Mesenteric fat pad (tissue), 1 donor: ENCODE results near the gene MASP1. TPM values are rescaled to one million over a fixed set of nuclear protein-coding genes. Genes with fewer than 3 reads are reported as not detected.
"Not testable (repeated sequence)": the region's sequence is repeated elsewhere in the genome, so short reads cannot be mapped to it uniquely, and the experiment has no call there.

Experiments
- DNase-seq: peaks from one replicate; pipeline ENCODE4 v3.0.0-alpha.2; 2020; ENCODE audit warnings: low spot score
- total RNA-seq: library from RNA; stranded (reverse); fragmentation: NEBNext Ultra II Directional; extraction: Animal tissue kit (Norgen Biotek cat#: 25700); gene quantifications from one replicate; pipeline ENCODE4 v1.2.1, GENCODE V29; 2021
- donor health status: DM: yes; HTN: yes; CAD: no.

Gene MASP1
- total RNA-seq, 1 donor from 2014 or later: 3.2 TPM

GRCh38 chr3:187265461-187265955 lies 26.0 kb downstream of the MASP1 start:
- DNase-seq: no peak

- no peak for DNase-seq
Measured at GRCh38 chr3:187264911-187265310, 26.6 kb downstream of the MASP1 start.

GRCh38 chr3:187264021-187264420 lies 27.5 kb downstream of the MASP1 start:
- DNase-seq: no peak

- no peak for DNase-seq
Measured at GRCh38 chr3:187263270-187263669, 28.3 kb downstream of the MASP1 start.

- no peak for DNase-seq
Measured at GRCh38 chr3:187262360-187262759, 29.2 kb downstream of the MASP1 start.

GRCh38 chr3:187261541-187261969 lies 30.0 kb downstream of the MASP1 start:
- no peak for DNase-seq

- DNase-seq: no peak
Measured at GRCh38 chr3:187259171-187259570, 32.4 kb downstream of the MASP1 start.

- no peak for DNase-seq
Measured at GRCh38 chr3:187257992-187258692, 33.4 kb downstream of the MASP1 start.

- DNase-seq: no peak
Measured at GRCh38 chr3:187257471-187257870, 34.1 kb downstream of the MASP1 start.

GRCh38 chr3:187256051-187256616 lies 35.4 kb downstream of the MASP1 start:
- no peak for DNase-seq

- no peak for DNase-seq
Measured at GRCh38 chr3:187255314-187255713, 36.2 kb downstream of the MASP1 start.

GRCh38 chr3:187252311-187252710 lies 39.2 kb downstream of the MASP1 start:
- DNase-seq: no peak

GRCh38 chr3:187251599-187251998 lies 39.9 kb downstream of the MASP1 start:
- no peak for DNase-seq

GRCh38 chr3:187247398-187247797 lies 44.1 kb downstream of the MASP1 start:
- DNase-seq: no peak

- no peak for DNase-seq
Measured at GRCh38 chr3:187243933-187244524, 47.5 kb downstream of the MASP1 start.

- no peak for DNase-seq
Measured at GRCh38 chr3:187242900-187243299, 48.6 kb downstream of the MASP1 start.

- no peak for DNase-seq
Measured at GRCh38 chr3:187242435-187242834, 49.1 kb downstream of the MASP1 start.

GRCh38 chr3:187238835-187239234 lies 52.7 kb downstream of the MASP1 start:
- DNase-seq: not testable (repeated sequence)

GRCh38 chr3:187238239-187238638 lies 53.3 kb downstream of the MASP1 start:
- DNase-seq: no peak

- no peak for DNase-seq
Measured at GRCh38 chr3:187237741-187238140, 53.8 kb downstream of the MASP1 start.

- DNase-seq: no peak
Measured at GRCh38 chr3:187236962-187237361, 54.6 kb downstream of the MASP1 start.

- DNase-seq: no peak
Measured at GRCh38 chr3:187230011-187230410, 61.5 kb downstream of the MASP1 start.

GRCh38 chr3:187228740-187229139 lies 62.8 kb downstream of the MASP1 start:
- DNase-seq: no peak
